ENCODE measurements around the gene SLAMF8. TPM values are rescaled to one million over a fixed set of nuclear protein-coding genes. Genes with fewer than 3 reads are reported as not detected.

Gene SLAMF8
- total RNA-seq, 1 experiment from 2014 or later, result not detected

GRCh38 chr1:159830722-159831121, 4.0 kb downstream of the SLAMF8 start:
- Histone ChIP-seq H2BK15ac (ENCODE audit: low read depth, low read length) (no peak overlapping the region), H4K20me1 (ENCODE audit: control insufficient read depth, insufficient read depth, insufficient read length) (no peaks in the 10 kb centered on the region), H4K91ac (ENCODE audit: insufficient read length, low read depth, low read length) (no peak overlapping the region), H2AFZ (ENCODE audit: low read length) (no peak overlapping the region), H3K27ac (ENCODE audit: insufficient read length, low read depth, low read length) (no peak overlapping the region), H2BK120ac (ENCODE audit: low read depth, low read length, poor library complexity, severe bottlenecking) (no peak overlapping the region), H2AK5ac (ENCODE audit: insufficient read length, low read length) (no peak overlapping the region), H2BK5ac (ENCODE audit: insufficient read length, low read length) (no peak overlapping the region), H4K5ac (ENCODE audit: insufficient read length, low read depth, low read length) (no peak overlapping the region), H3K56ac (ENCODE audit: insufficient read length, low read depth, low read length) (no peak overlapping the region), H3K14ac (ENCODE audit: insufficient read depth, low read length) (no peak overlapping the region), H3K27me3 (ENCODE audit: insufficient read depth, low read length) (no peaks in the 10 kb centered on the region), H3K79me2 (ENCODE audit: insufficient read depth, low read length) (no peaks in the 10 kb centered on the region), H3K4me1 (ENCODE audit: insufficient read depth, low read length) (no peaks in the 10 kb centered on the region), H3K4ac (ENCODE audit: low read depth, low read length) (no peak overlapping the region), H2BK12ac (ENCODE audit: insufficient read length, low read depth, low read length) (no peak overlapping the region), H3K23ac (ENCODE audit: insufficient read length, low read depth, low read length) (no peak overlapping the region), H2BK20ac (ENCODE audit: low read depth, low read length, poor library complexity, severe bottlenecking) (no peak overlapping the region), H3K9ac (ENCODE audit: extremely low read depth, insufficient read length, low read length) (no peak overlapping the region), H3K23me2 (ENCODE audit: insufficient read length, low read depth, low read length, poor library complexity, severe bottlenecking) (no peaks in the 10 kb centered on the region), H3K18ac (ENCODE audit: insufficient read length, low read depth, low read length) (no peak overlapping the region), H3K4me2 (ENCODE audit: insufficient read depth, insufficient read length, low read length) (no peak overlapping the region), H3K9me3 (ENCODE audit: control insufficient read depth, low read depth, low read length) (no peaks in the 10 kb centered on the region), H3T11ph (ENCODE audit: low read length) (no peak overlapping the region), H4K8ac (replicated peaks; ENCODE audit: insufficient read length, low read depth, low read length) (no peak overlapping the region), H3K79me1 (ENCODE audit: insufficient read depth, low read depth, low read length, poor library complexity, severe bottlenecking) (no peaks in the 10 kb centered on the region)
- peaks cover 49% of the 10 kb centered on the region for H3K27me3 Mint-ChIP-seq (ENCODE audit: low read depth)
- H3K9me3 Mint-ChIP-seq, result no peaks in the 10 kb centered on the region
- H3K27ac Mint-ChIP-seq, result no peak overlapping the region
- no peak overlapping the region for H3K4me3 Mint-ChIP-seq
- H3K36me3 Mint-ChIP-seq (ENCODE audit: insufficient read depth in 1 of 3, low read depth in 3 of 3), result no peaks in the 10 kb centered on the region
- WGBS (ENCODE audit: extremely low coverage, insufficient read length, low lambda C conversion rate), result no CpG with 5 or more reads among the region's 8 CpGs
- peaks cover 15 to 20% of the 10 kb centered on the region in 2 experiments for H3K4me1 Mint-ChIP-seq
- DNase-seq, result no peak
- no peak for TF ChIP-seq CTCF (conservative IDR thresholded peaks at IDR 0.05)
